A549 (cell line): ENCODE measurements around the gene MTSS2. TPM values are rescaled to one million over a fixed set of nuclear protein-coding genes. Genes with fewer than 3 reads are reported as not detected.

Experiments used
- ATAC-seq, 2 experiments: fragments of 200-7000 bp in 1 of 2; fragments of >200 bp in 1 of 2; cut with Nextera tagmentation in 1 of 2; cut with Tn5 transposase in 1 of 2; 3 replicates each; pipeline versions ENCODE4 v1.8.0 to v1.9.1; 2018 to 2020; ENCODE audit warnings: mild to moderate bottlenecking in 1 of 2, moderate library complexity in 1 of 2
- CTCF ChIA-PET: fragments of 300-600 bp; sonication (Branson Sonifier 250); formaldehyde crosslinking; extraction: SDS; loops from one replicate; lab custom pipeline; 2021; ENCODE audit warnings: antibody characterized with exemption, inconsistent platforms; lab: Yijun Ruan, JAX
- POLR2A ChIA-PET: fragments of 350-600 bp; formaldehyde crosslinking; extraction: SDS; loops from one replicate; lab custom pipeline; 2021; ENCODE audit warnings: antibody characterized with exemption, inconsistent platforms; lab: Yijun Ruan, JAX
- DNase-seq, 2 experiments: peaks; one replicate each; pipeline versions ENCODE4 v3.0.0 to v3.0.0-alpha.2; 2011 to 2016; ENCODE audit warnings: low read depth in 1 of 2, low spot score in 1 of 2
- FAIRE-seq: peaks from 2 replicates; lab custom pipeline; 2011; peaks lifted over from hg19 to GRCh38; lab: Jason Lieb, UNC
- H3K27ac ChIP-seq, 2 experiments: fragments of >200 bp; sonication (Bioruptor Twin); formaldehyde crosslinking; 3 replicates each; pipeline ENCODE4 v1.5.1; 2016 to 2017
- H3K4me1 ChIP-seq: fragments of >200 bp; sonication (Bioruptor Twin); formaldehyde crosslinking; 3 replicates; pipeline ENCODE4 v1.6.1; 2016
- H3K4me2 ChIP-seq: fragments of >200 bp; sonication (Bioruptor Twin); formaldehyde crosslinking; 3 replicates; pipeline ENCODE4 v1.6.1; 2016
- H3K4me3 ChIP-seq: fragments of >200 bp; sonication (Bioruptor Twin); formaldehyde crosslinking; 3 replicates; pipeline ENCODE4 v1.5.1; 2016
- H3K9me3 ChIP-seq: fragments of >200 bp; sonication (Bioruptor Twin); formaldehyde crosslinking; 3 replicates; pipeline ENCODE4 v1.6.1; 2016
- CBX8 ChIP-seq: fragments of 200-600 bp; sonication (generic); IDR thresholded peaks from 2 replicates; pipeline ENCODE4 v1.6.1; 2016
- CHD2 ChIP-seq: fragments of 150-350 bp; IDR thresholded peaks from 2 replicates; pipeline ENCODE4 v1.6.1; 2014; ENCODE audit warnings: low read length; ENCODE audit not compliant: partially characterized antibody
- CHD4 ChIP-seq: fragments of 200-600 bp; sonication (generic); IDR thresholded peaks from 2 replicates; pipeline ENCODE4 v1.6.1; 2016; ENCODE audit warnings: antibody characterized with exemption, mild to moderate bottlenecking, borderline replicate concordance
- E2F6 ChIP-seq: IDR thresholded peaks from 2 replicates; pipeline ENCODE4 v1.6.1; 2012; ENCODE audit warnings: low read depth, borderline replicate concordance
- EHMT2 ChIP-seq: fragments of 200-600 bp; sonication (generic); IDR thresholded peaks from 2 replicates; pipeline ENCODE4 v1.6.1; 2016; ENCODE audit warnings: antibody characterized with exemption, low read depth, mild to moderate bottlenecking, moderate library complexity
- EP300 ChIP-seq, 2 experiments: fragments of >200 bp; sonication (Bioruptor Twin); formaldehyde crosslinking; IDR thresholded peaks; 2 replicates in 1 of 2; 3 replicates in 1 of 2; pipeline ENCODE4 v1.6.1; 2016 to 2017
- HDAC2 ChIP-seq: fragments of 200-600 bp; sonication (generic); IDR thresholded peaks from 2 replicates; pipeline ENCODE4 v1.6.1; 2016
- JUNB ChIP-seq: fragments of >200 bp; sonication (Bioruptor Twin); formaldehyde crosslinking; IDR thresholded peaks from 2 replicates; pipeline ENCODE4 v1.6.1; 2016
- MAFK ChIP-seq: fragments of 450-650 bp; IDR thresholded peaks from 2 replicates; pipeline ENCODE4 v1.6.1; 2014; ENCODE audit not compliant: partially characterized antibody
- PHF8 ChIP-seq: fragments of 200-600 bp; sonication (generic); IDR thresholded peaks from 2 replicates; pipeline ENCODE4 v1.6.1; 2016; ENCODE audit warnings: low read depth, mild to moderate bottlenecking, antibody characterized with exemption, moderate library complexity, borderline replicate concordance
- POLR2AphosphoS2 ChIP-seq: conservative IDR thresholded peaks from 2 replicates; pipeline ENCODE4 v1.6.1; 2012; ENCODE audit warnings: low read length, improper control_type of control experiment, inconsistent platforms
- REST ChIP-seq: fragments of 200-600 bp; sonication (generic); IDR thresholded peaks from 2 replicates; pipeline ENCODE4 v1.6.1; 2016; ENCODE audit warnings: antibody characterized with exemption, mild to moderate bottlenecking, moderate library complexity
- SMC3 ChIP-seq: fragments of >200 bp; sonication (Bioruptor Twin); formaldehyde crosslinking; IDR thresholded peaks from 3 replicates; pipeline ENCODE4 v1.6.1; 2018; ENCODE audit warnings: inconsistent platforms
- TP53 ChIP-seq: fragments of 250-450 bp; sonication (Bioruptor Pico); IDR thresholded peaks from 2 replicates; pipeline ENCODE4 v1.5.0; 2021; ENCODE audit warnings: mild to moderate bottlenecking, moderate library complexity
- WGBS: methylation state at CpG from one replicate; pipeline ENCODE4 v1.1.6; 2017; ENCODE audit errors: missing lambda C conversion rate; 5-methylcytosine and 5-hydroxymethylcytosine counted together
- polyA plus RNA-seq, 4 experiments: library from polyadenylated mRNA; depleted of rRNA in 3 of 4; stranded (reverse); fragments of >200 nt; fragmentation: RNase III in 1 of 4; extraction: RNeasy Plus Mini Kit Qiagen cat#74134 plus additional on column Dnase treatment in 1 of 4; gene quantifications; 2 replicates in 3 of 4; 3 replicates in 1 of 4; pipeline ENCODE4 v1.2.3, GENCODE V29; 2011 to 2017

The MTSS2 gene
- polyA plus RNA-seq, 2 of the 4 experiments (the other 2 are of a cell fraction), result 13.1 to 27.1 TPM

GRCh38 chr16:70701998-70702397 lies 16.1 kb upstream of the MTSS2 start:
- Histone ChIP-seq H3K27ac (peak overlapping the region in 1 of 2 experiments; percentile 92; a peak in 3 of 6 replicates), H3K4me2 (no peak overlapping the region)
- POLR2A ChIA-PET, result no interaction called here

GRCh38 chr16:70701596-70701995 lies 15.7 kb upstream of the MTSS2 start:
- Histone ChIP-seq H3K4me2 (no peak overlapping the region), H3K4me3 (no peak overlapping the region), H3K27ac (peak overlapping the region in 1 of 2 experiments; percentile 92; a peak in 4 of 6 replicates), H3K9me3 (no peaks in the 10 kb centered on the region), H3K4me1 (peaks cover 68% of the 10 kb centered on the region)
- ATAC-seq (no peak), FAIRE-seq (no peak), DNase-seq (no peak)
- TF ChIP-seq TP53 (CRISPR knock-in tag), result no peak
- TF ChIP-seq EHMT2, result no peak
- TF ChIP-seq REST, result no peak
- no peak for TF ChIP-seq EP300 (IDR thresholded peaks at IDR 0.05)
- no peak for TF ChIP-seq E2F6
- no peak for TF ChIP-seq CBX8
- no peak for TF ChIP-seq MAFK
- TF ChIP-seq JUNB, result no peak
- TF ChIP-seq HDAC2, result no peak
- no peak for TF ChIP-seq CHD4
- CTCF ChIA-PET, result no interaction called here
- POLR2A ChIA-PET, result no interaction called here
- 91% methylated on average over 9 of the region's 9 CpGs for WGBS

More at GRCh38 chr16:70701998-70702397, 16.1 kb upstream of the MTSS2 start:
- H3K9me3 ChIP-seq, result no peaks in the 10 kb centered on the region
- no peak for ATAC-seq
- H3K4me1 ChIP-seq, result peaks cover 68% of the 10 kb centered on the region
- no peak overlapping the region for H3K4me3 ChIP-seq
- no peak for DNase-seq
- 82% methylated on average over 8 of the region's 8 CpGs for WGBS
- FAIRE-seq, result no peak
- TF ChIP-seq POLR2AphosphoS2, result no peak
- CTCF ChIA-PET, result interaction anchor here (1.8 to 1.9 kb wide), 2 partner anchors 13 to 22 kb away, joined by 10 read pairs; no protein-coding TSS in a partner anchor

GRCh38 chr16:70701036-70701435 lies 15.2 kb upstream of the MTSS2 start:
- ATAC-seq (0 out of 6 replicates have a peak, but pooled peaks of 1 of the 2 experiments have one; percentile 3), DNase-seq (no peak), FAIRE-seq (no peak)
- WGBS, result 76% methylated on average over 3 of the region's 3 CpGs
- TF ChIP-seq CHD2, result no peak
- no peak for TF ChIP-seq MAFK
- no peak for TF ChIP-seq PHF8
- no peak for TF ChIP-seq SMC3
- no peak for TF ChIP-seq REST
- H3K4me3 ChIP-seq, result no peak overlapping the region
- peak overlapping the region; percentile 44 to 92; a peak in 4 of 6 replicates for H3K27ac ChIP-seq
- peaks cover 68% of the 10 kb centered on the region for H3K4me1 ChIP-seq
- CTCF ChIA-PET, result interaction anchor here (1.1 to 1.7 kb wide), 4 partner anchors 14 to 70 kb away, joined by 3 to 5 read pairs (median 3); no protein-coding TSS in a partner anchor
- H3K9me3 ChIP-seq, result no peaks in the 10 kb centered on the region
- POLR2A ChIA-PET, result no interaction called here
- no peak overlapping the region; the same call in 2 of the 3 replicates for H3K4me2 ChIP-seq
